Hematopoietic multipotent progenitor cell treated with erythropoietin and hydrocortisone succinate and interleukin-3 and kit ligand, for 4 days (in vitro differentiated cells): ENCODE data around the gene RABGAP1L.
A peak's percentile ranks its signal among the peaks of the same experiment; 100 is the strongest.
"Not testable (repeated sequence)": the region's sequence is repeated elsewhere in the genome, so short reads cannot be mapped to it uniquely, and the experiment has no call there.

Source experiments
- DNase-seq: peaks from one replicate; pipeline ENCODE4 v3.0.0-alpha.2; 2015

Gene RABGAP1L

DNA sequence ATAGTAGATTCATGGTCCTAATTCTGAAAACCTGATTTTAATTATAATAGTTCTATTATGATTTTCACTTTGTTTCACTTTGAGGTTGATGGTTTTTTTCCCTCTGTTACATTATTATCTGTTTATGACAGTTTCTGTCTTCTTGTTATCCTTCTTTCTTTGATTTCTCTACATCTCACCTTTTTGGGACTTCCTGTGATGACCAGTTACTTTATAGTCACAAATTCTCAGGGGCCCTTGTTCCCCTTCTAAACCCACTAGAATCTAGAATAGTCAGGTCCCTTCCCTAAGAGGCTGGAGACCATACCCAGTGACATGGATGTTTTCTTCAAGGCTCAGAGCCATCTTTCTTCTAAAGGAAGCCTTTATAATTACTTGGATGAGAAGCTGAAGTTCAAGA lies 526.9 kb downstream of the RABGAP1L start:
- no peak for DNase-seq

DNA sequence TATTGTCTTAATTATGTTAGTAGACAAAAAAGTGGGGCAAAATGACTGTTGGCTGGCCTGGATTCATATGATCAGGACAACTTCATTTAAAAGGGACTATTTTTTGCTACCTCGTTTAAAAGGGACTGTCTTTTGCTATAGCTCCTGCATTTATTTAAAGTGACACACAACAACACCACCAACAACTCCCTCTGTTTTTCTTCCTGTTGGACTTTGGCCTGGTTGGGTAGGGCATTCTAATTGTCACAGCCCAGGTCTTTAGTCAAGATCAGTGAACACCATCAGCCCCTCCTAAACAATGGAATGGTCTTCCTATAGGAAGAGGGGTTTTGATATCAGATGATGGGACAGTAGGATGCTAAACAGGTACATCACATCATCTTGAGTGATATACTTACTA lies 530.2 kb downstream of the RABGAP1L start:
- DNase-seq, result no peak

DNA sequence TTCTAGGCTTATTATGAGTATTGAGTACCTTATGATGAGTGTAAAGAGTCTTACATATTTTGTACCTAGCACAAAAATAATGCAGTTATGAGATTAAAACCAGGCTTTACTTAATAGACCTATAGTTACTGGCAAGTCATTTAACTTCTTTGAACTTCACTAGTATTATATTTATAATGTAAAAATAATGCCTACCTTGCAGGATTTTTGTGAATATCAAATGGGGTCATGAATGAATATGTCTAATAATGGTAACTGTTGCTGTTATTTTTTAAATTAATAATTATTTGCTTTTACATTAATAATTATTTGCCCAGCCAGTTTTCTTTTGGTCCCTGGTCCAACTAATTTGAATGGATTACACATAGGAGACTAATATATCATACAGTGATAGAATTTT lies 530.9 kb downstream of the RABGAP1L start:
- no peak for DNase-seq

DNA sequence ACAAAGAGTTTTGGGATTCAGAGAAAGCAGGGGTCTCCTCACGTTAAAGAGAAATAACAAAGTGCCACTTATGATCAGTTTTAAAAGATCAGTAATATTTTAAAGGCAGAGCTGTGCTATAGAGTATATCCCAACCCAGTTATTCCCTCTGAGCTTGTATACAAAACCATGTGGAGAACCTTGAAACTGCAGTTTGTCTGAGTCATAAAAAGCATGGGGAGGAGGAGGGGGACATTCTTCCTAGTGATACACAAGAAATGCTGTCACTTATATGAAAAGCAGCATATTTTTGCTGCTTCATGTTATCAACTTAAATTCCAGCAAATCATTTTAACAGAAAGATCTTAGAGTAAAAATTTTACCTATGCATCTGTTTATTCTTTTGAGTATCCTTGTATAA lies 533.0 kb downstream of the RABGAP1L start:
- peak; percentile 5 for DNase-seq

DNA sequence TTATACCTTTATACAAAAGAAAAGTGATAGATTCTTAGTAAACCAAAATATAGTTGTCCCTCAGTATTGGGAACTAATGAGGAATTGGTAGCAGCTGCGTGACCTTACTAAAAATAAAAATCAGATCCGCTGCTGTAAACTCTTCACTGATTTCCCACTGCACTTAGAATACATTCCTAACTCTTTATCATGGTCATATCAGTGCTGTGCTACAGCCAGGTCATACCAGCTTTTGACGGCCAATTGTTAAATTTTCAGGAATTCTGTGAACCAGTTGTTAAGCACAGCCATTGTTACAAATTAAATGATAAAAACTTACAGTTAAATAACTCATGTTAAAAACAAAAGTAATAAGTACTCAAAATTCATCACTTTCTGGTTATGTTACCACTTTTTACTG lies 533.8 kb downstream of the RABGAP1L start:
- no peak for DNase-seq

DNA sequence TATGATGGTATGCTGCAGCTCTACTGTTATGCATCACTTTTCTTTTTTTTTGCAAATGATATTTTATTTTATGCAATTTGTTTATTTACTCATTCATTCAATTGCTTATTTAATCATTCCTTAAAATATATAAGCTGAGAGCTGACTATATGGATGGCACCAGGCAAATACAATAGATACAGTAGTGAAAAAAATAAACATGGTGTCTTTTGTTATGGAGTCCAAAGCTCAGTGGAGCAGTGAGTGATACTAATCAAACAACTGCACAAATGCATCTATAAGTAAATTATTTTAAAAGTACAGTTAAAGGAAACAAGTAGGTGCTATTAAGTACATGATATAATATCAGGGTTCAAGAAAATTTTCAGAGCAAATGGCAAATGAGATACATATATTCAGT lies 534.2 kb downstream of the RABGAP1L start:
- not testable (repeated sequence) for DNase-seq

DNA sequence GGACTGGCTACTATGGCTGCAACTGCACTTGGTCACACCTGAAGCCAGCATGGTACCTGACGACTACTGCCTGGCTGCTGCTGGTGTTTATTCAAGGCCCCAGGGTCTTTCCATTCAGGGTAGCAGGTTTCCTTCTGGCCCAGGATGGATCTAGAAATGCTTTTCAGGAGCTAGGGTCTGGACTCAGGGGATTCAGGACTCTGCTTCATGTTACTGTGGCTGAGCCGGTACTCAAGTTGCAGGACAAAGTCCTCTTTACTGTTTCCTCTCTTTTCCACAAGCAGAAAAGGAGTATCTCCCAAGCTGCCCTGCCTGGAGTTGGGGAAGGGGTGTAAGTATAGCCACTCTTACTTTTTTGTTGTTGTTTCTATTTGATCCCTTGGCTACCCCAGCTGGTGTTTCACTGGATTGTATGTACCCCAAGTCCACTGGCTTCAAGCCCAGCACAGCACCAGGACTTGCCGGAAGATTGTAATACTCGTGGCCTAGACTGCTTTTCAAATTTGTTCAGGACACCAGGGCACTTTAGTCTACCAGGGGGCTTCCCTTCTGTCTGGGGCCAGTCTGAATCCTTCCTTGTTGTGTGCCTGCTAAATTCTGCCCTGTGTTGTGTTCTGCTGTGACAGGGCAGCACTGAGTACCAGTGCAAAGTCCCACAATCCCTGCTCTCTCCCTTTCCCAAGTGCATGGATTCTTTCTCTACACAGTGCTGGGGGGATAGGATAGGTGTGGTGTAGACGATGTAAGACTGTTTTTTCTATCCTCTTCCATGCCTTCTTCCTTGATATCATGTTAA lies 536.9 kb downstream of the RABGAP1L start:
- DNase-seq, result no peak

DNA sequence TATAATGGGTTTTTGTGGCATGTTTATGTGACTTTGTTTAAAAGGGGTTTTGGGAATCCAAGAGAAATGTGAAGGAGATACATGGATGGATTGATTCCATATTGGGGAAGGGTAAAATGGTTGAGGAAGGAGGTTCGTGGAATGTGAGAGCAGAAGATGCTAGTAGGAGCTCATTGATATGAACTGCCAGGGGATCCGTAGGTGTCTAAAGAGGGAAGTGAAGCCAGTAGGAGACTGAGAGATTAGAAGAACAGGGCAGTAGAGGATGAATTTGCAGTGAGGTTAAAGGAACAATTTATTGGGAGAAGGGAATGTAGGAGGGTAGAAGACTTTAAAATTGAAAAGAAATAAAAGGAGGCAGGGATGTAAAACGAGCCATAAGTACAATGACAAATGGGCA lies 541.0 kb downstream of the RABGAP1L start:
- no peak for DNase-seq

DNA sequence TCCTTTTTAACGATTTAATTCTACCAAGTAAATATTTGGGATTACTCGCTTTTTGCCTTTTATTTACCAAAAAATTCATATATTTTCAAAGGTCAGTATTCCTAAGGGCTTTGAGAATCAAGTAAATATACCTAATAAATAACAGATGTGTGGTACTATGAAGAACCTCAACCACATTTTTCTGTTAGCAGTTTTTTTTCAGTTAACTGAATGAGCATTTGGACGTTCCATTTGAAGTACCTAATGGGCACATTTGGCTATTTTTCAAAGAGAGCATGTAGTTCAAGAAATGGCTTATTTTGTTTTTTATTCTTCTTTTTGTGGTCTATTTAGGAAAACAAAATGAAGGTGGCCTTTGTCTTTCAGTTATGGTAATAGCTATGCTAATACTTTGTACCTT lies 541.5 kb downstream of the RABGAP1L start:
- DNase-seq, result no peak

DNA sequence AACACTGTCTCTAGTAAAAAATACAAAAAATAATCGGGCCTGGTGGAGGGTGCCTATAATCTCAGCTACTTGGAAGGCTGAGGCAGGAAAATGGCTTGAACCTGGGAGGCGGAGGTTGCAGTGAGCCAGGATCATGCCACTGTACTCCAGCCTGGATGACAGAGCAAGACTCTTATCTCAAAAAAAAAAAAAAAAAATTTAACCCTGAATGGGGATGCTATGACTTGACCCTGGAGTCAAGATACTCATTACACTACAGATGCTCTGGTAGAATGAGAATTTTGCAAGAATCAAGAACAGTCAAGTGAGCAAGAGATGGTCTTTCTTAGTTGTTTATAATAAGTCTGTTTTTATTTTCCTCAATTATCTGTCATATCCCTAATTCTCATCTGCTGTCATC lies 542.2 kb downstream of the RABGAP1L start:
- DNase-seq, result no peak

DNA sequence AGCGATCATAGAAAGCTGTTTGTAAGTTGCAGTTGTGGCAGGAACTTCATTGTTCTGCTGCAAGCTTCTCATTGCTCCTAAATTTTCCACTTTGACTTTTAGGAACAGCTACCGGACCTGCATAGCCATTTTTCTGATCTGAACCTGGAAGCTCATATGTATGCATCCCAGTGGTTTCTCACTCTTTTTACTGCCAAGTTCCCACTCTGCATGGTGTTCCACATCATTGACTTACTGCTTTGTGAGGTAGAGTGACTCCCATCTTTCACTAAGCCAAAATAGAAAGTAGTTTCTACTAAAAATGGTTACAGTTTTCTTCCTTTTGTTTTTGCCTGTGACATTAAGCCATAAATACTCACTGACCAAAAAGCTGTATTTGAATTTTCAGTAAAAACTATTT lies 542.7 kb downstream of the RABGAP1L start:
- no peak for DNase-seq

DNA sequence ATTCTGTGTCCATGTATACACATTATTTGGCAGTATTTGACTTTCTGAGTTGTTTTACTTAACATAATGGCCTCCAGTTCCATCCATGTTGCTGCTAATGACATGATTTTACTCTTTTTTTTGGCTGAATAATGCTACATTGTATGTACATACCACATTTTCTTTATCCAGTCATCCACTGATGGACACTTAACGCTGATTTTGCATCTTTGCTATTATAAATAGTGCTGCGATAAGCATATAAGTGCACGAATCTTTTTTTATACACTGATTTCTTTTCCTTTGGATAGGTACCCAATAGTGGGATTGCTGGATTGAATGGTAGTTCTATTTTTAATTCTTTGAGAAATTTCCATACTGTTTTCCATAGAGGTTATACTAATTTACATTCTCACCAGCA lies 544.0 kb downstream of the RABGAP1L start:
- no peak for DNase-seq

DNA sequence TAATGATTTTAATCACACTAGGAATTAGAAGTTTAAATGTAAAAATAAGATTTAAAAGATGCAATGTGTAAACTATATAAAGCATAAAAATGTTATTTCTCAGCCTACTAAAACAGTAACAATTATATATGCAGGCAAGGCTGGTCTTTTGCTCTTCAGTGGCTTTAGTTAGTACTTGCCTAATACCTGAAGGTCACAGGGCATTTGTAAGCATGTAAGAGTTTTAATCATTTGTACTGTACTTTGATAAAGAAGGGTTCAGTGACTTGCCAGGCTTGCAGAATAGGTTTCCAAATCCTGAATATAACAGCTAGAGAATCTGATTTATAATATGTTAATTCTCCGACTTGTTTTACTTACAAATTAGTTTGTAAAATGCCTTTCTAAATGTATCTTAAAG lies 545.0 kb downstream of the RABGAP1L start:
- no peak for DNase-seq

DNA sequence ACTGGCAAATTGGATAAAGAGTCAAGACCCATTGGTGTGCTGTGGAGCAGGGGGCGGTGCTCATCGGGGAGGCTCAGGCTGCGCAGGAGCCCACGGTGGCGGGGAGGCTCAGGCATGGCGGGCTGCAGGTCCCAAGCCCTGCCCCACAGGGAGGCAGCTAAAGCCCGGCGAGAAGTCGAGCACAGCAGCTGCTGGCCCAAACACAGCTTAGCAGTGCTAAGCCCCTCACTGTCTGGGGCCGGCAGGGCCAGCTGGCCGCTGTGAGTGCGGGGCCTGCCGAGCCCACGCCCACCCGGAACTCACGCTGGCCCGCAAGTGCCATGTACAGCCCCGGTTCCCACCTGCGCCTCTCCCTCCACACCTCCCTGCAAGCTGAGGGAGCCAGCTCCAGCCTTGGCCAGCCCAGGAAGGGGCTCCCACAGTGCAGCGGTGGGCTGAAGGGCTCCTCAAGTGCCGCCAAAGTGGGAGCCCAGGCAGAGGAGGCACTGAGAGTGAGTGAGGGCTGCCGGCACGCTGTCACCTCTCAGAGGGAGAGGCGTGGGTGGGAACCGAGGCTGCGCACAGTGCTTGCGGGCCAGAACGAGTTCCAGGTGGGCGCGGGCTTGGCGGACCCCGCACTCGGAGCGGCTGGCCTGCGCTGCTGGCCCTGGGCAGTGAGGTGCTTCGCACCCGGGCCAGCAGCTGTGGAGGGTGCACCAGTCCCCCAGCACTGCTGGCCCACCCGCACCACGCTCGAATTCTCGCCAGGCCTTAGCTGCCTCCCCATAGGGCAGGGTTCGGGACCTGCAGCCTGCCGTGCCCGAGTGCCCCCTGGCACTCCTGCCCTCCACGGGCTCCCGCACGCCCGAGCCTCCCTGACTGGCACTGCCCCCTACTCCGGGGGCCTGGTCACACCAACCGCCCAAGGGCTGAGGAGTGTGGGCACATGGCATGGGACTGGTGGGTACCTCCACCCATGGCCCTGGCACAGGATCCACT lies 551.8 kb downstream of the RABGAP1L start:
- no peak for DNase-seq

DNA sequence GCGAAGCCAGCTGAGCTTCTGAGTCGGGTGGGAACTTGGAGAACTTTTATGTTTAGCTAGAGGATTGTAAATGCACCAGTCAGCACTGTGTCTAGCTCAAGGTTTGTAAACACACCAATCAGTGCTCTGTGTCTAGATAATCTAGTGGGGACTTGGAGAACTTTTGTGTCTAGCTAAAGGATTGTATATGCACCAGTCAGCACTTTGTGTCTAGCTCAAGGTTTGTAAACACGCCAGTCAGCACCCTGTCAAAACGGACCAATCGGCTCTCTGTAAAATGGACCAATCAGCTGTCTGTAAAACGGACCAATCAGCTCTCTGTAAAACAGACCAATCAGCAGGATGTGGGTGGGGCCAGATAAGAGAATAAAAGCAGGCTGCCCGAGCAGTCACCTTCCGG lies 552.5 kb downstream of the RABGAP1L start:
- DNase-seq, result not testable (repeated sequence)

DNA sequence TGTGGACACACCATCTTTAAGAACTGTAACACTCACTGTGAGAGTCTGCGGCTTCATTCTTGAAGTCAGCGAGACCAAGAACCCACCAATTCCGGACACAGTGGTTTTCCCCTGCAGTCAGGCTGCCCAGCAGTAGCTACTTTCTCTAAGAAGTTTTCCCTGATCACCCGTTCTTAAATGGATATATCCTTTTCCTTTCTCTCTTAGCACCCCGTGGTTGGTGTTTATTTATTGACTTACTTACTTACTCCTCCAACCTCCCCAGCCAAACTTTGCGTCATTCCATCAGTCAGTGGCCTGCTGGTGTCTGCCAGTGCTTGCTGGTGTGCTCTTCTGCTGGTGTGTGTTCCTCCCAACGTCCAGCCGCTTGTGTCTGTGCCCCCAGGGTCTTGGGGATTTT lies 553.2 kb downstream of the RABGAP1L start:
- no peak for DNase-seq

DNA sequence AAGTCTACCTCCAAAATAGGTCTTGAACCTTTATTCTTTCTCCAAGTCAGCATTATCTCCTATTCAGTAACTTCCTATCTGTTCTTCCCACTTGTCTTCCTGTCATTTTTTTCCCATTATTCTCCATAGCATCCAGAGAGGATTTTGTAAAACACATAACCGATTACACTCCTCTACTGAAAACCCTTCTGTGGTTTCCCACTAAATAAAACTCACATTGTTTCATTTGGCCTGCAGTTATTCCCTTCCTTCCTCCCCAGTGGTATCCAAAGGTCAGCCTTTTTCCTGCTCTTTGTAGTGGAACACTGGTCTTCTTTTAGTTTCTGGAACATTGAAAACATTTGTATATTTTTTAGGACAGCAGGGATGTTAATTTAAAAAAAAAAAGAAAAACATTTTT lies 554.5 kb downstream of the RABGAP1L start:
- no peak for DNase-seq

DNA sequence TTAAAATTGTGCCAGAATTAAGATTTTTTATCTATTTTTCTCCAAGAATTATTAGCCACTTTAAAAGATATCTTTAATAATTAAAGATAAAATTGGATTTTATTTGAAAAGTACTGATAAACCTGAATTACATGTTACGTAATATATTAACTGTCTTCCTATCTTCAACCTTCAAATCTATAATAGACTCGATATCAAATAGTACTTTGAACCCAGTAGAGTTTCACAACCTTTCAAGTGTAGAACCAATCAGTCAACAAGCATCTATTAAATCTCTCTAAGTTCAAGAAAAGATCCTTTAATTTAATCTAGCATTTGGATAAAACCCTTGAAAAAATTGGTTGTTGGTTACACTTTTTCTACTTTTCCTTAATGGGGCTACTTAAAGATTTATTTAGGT lies 559.9 kb downstream of the RABGAP1L start:
- no peak for DNase-seq

DNA sequence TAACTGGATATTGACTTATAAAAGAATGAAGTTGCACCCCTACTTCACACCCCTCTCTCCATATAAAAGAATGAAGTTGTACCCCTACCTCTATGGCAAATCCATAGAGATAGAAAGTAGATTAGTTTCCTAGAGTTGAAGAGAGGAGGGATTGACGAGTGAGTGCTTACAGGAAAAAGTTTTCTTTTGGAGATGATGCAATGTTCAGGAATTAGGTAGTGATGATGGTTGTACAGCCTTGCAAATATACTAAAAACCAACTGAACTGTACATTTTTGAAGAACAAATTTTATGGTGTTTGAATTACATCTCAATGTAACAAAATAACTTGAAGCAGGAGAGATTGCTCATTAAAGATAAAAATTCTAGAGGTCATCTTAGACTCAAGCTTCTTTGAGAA lies 561.3 kb downstream of the RABGAP1L start:
- DNase-seq, result no peak

DNA sequence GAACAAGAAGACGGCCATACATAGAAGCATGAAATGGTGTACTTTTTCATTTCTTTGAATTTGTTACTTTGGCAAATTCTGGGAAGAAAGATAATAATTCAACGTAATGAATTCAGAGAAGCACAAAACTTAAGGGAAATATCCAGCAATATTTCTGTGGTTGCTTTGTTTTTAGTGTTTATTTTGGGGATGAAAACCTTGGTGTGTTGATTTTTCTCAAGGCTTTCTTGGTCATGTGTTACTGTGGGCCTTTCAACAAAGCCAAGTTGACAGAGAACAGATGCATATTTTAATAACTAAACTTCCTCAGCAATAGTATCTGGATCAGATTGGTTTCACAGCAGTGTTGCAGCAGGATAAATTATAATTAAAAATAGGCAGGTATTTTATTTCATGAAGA lies 561.9 kb downstream of the RABGAP1L start:
- DNase-seq, result no peak

DNA sequence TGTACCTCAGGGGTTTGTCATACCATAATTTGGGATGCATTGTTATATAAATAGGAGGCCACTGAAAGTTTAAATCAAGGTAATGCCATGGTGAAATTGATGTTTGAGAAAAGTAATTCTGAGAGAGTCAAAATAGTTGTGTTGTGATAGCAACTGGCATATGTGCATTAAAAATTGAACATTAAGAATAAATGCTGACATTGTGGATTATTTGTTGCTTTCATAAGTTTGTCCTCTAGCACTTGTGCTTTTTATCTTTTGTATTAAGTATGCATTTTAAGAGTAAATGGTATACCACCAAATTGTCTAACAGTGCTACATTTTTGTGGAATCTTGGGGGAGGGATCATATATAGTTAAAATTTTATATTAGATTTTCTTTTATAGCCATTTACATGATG lies 564.5 kb downstream of the RABGAP1L start:
- no peak for DNase-seq

DNA sequence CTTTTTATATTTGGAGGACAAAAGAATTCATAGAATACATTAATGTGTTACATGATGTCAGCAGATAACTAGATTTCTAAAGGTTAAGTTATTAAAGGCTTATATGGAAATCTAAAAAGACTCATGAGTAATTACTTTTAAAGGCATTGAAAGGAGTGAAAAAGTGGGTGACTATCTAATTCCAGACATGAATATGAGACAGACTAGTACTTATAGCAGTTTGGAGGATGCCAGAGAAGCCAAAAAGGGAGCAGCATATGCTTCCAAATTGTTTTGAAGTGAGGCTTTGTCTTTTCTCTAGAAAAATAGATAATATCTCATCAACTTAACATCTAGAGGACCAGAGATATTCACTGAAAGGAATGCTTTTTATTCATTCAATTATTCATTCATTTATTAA lies 564.9 kb downstream of the RABGAP1L start:
- DNase-seq, result no peak

DNA sequence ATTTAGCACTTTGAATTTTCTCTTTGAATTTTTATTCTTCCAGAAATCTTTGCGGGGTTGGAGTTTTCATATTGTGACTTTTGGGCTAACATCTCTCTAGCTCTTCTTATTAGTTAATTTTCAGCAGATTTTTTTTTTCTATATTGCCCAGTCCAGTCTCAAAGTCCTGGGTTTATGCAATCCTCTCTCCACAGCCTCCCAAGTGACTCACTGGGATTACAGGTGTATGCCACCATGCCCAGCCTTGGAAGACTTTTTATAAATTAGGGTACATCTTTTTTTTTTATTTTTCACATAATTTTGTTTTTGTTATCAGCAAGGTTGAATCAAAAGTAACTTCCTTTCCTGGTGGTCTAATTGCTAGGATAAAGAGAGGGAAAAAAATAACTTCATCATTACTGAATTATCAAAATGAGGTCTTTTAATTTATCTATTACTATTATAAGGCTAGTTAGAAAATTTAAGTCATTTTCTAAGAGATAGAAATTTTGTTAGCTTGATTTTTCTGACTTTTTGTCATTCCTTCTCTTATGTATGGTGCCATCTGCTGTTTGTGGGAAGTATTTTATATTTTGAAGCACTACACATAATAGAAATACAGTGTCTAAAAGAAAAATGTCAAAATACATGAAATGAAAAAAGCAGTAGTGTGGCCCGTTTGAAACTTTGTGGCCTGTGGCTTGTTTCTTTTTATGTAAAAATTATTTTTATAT lies 567.0 kb downstream of the RABGAP1L start:
- DNase-seq, result peak; percentile 70
